ENCODE data around the gene OSBP.
A peak's percentile ranks its signal among the peaks of the same experiment; 100 is the strongest.
"Not testable (repeated sequence)": the region's sequence is repeated elsewhere in the genome, so short reads cannot be mapped to it uniquely, and the experiment has no call there.

The OSBP gene, protein sequence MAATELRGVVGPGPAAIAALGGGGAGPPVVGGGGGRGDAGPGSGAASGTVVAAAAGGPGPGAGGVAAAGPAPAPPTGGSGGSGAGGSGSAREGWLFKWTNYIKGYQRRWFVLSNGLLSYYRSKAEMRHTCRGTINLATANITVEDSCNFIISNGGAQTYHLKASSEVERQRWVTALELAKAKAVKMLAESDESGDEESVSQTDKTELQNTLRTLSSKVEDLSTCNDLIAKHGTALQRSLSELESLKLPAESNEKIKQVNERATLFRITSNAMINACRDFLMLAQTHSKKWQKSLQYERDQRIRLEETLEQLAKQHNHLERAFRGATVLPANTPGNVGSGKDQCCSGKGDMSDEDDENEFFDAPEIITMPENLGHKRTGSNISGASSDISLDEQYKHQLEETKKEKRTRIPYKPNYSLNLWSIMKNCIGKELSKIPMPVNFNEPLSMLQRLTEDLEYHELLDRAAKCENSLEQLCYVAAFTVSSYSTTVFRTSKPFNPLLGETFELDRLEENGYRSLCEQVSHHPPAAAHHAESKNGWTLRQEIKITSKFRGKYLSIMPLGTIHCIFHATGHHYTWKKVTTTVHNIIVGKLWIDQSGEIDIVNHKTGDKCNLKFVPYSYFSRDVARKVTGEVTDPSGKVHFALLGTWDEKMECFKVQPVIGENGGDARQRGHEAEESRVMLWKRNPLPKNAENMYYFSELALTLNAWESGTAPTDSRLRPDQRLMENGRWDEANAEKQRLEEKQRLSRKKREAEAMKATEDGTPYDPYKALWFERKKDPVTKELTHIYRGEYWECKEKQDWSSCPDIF

DNA sequence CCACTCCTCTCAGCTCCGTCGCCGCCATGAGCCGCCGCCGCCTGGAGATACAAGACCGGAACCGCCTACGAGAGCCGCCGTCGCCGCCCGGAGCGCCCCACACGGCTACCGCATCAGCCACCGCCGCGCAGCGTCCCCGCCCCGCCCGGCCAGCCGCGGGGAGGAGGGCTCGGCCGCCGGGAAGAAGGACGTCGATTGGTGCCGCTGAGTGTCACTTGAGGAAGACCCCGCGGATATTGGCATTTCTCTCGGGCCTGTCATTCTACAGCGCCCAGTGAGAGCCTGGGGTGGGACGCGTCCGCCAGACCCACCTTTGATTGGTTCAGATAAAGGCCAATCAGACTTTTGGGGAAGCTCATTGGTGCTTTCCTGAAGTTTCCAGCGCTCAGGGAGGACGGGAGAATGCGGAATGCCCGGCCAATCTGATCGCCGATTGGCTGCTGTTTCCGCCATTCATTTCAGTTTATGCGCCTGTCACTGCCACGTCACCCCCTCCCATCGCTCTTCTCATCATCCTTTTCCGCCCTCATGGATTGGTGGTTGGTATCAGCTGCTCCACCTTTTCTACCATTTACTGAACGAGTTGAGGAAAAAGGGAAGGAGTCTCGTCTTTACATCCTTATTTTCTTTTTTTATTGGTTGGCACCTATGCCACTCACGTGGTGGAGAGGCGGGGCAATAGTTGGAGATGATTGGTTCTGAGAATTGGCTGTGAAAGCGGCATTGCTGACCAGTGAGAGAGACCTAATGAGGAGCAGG lies at the start of gene OSBP:
TSS of gene OSBP (minus strand) at position 138 of the 759 bp plus-strand sequence. CDS start at position 28, 110 bp downstream.
- peak; percentile 100 for DNase-seq

DNA sequence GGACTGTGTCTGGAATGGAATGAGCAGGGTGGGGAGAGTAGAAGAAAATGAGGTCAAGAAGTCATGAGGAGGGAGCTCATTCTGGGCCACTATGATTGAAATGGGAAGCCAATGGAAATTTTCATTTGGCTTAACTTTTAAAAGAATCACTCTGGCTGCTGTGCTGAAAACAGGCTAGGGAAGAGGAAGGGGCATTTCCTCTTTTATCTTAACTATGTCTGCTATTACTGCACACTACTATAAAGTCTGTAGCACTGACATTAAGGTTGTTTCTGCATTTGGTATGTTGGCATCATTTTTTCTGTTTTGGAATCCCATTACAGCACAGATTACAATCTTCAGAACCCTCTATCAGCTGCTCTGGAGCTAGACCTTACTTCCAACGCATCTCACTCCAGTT lies 45.0 kb upstream of the OSBP start:
- DNase-seq, result no peak

DNA sequence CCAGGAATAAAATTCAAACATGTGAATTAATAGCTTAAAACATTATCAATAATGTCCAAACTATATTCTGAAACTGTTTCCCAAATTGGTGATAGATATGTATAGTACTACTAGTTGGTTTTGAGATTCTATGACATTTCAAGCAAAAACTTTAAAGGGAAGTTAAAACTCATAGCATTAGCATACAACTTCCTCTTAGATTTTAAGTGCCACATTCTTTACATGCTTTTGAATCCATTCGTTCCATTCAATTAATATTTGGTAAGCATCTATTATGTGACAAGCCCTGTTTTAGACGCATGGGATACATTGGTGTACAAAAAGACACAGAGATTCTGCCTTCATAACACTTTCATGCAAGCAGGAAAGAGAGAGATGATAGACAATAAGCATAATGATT lies 44.4 kb upstream of the OSBP start:
- DNase-seq, result no peak

DNA sequence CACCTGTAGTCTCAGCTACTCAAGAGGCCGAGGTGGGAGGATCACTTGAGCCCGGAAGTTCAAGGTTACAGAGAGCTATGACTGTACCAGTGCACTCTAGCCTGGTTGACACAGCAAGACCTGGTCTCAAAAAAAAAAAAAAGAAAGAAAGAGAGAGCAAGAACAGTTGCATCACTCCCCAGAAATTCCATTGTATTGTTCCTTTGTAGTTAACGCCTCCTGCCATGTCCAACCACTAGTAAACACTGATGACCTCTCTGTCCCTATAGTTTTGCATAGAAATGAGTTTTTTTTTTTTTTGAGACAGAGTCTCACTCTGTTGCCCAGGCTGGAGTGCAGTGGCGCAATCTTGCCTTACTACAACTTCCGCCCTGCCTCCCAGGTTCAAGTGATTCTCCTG lies 42.5 kb upstream of the OSBP start:
- no peak for DNase-seq

DNA sequence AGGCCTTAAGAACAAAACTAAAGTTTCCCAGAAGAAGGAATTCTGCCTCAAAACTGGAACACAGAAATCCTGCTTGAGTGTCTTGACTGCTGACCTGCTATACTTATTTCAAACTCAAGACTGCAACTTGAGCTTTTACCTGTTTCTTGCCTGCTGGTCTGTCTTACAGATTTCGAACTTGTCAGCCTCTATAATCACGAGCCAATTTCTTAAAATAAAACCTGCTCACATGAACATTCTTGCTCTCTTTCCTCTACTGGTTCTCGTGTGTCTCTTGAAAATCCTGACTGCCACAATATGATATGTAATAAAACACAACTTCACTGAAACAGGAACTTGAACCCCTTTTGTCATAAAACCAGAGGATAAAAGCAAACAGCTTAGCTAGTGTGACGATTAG lies 39.3 kb upstream of the OSBP start:
- DNase-seq, result no peak

DNA sequence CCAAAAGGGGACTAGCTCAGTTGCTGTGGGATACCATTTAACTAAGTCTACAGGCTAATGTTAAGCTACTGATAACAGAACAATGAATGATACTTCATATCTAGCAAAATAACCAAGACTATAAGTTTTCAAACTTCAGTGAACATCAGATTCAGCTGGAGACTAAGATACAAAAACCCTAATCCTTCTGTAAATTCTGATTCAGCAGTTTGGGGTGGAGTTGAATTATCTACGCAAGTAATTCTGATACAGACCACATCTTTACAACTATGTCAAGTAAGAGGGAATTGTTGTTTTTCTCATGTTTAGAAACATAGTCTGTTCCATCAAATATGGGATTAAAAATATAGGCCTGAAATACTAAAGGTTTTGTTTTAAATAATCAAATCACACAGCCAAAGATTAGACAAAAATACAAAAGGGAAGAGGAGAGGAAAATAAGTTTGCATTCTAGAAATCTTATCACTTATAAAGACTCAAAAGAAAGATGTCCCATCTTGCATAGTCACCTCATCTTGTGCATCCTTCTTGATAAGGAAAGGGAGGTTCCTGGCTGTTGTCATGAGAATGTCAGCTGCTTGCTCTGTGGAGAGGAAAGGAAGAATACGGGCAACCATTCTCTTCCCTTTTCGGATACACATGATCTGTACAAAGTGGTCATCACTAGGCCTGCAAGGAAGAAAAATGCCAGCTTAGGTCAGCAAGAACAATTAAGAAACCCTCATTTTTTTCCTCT lies 31.8 kb upstream of the OSBP start:
- DNase-seq, result no peak

DNA sequence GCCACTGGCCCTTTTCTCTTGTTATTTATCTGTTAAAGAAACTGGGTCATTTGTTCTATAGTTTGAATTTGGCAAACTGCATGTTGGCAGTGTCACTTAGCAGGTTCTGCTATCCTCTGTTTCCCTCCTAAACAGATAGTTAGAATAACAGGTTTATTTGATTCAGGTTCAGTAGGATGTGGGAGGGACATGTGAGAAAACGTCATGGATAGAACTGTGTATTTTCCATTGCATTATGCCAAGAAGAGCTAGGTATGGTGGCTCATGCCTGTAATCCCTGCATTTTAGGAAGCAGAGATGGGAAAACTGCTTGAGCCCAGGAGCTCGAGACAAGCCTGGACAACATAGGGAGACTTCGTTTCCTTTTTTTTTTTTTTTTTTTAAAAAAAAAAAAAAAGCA lies 29.0 kb upstream of the OSBP start:
- DNase-seq, result no peak

DNA sequence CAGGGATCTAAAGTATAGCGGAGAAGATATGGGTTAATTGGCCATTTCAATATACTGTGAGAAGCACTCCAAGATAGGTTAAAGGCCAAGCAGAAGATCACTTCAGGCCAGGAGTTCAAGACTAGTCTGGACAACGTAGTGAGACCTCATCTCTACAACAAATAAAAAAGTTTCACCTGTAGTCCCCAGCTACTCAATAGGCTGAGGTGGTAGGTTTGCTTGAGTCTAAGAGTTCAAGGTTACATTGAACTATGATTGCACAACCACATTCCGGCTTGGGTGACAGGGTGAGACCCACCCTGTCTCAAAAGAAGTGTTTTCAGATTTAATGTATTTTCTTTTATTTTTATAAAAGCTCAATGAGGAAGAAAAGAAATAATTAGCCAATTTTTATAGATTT lies 27.8 kb upstream of the OSBP start:
- DNase-seq, result no peak

DNA sequence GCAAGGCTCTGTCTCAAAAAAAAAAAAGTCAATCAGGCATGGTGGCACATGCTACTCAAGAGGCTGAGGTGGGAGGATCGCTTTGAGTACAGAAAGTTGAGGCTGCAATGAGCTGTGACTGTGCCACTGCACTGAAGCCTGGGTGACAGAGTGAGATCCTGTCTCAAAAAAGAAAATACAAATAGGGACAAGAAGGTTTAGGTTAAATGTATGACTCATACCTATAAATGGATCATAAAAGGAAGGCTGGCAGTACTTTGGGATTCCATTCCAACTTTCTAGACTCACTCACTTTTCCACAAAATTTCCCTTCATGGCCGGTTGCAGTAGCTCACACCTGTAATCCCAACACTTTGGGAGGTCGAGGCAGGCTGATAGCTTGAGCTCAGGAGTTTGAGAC lies 25.6 kb upstream of the OSBP start:
- DNase-seq, result no peak

DNA sequence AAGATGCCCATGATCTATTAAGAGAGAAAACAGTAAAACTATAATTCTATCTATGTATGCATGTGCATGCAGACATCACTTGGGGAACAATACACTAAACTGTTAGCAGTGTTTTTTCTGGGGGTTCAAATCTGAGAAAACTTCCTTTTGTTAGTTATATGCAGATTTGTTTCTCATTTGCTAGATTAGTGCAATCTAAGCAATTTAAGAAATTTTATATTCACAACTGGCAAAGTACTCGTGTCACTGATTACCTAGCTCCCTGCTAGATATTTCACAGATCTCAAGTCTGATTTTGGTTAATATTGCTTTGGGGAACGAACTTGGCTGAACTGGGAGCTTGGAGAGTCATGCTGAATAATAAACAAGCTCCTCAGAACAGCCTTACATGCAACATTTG lies 14.9 kb upstream of the OSBP start:
- DNase-seq, result no peak

DNA sequence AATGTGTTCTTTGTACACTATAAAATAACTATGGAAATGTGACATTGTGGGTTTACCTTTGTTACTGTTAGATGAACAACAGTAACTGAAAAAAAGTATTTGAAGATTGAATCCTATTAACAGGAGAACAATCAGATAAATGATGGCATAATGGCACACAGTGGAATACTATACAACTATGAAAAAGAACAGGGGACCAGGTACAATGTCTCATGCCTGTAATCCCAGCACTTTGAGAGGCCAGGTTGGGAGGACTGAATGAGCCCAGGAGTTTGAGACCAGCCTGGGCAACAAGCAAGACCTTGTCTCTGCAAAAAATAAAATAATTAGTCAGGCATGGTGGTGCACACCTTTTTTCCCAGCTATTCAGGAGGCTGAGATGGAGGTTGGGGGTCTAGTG lies 14.4 kb upstream of the OSBP start:
- no peak for DNase-seq

DNA sequence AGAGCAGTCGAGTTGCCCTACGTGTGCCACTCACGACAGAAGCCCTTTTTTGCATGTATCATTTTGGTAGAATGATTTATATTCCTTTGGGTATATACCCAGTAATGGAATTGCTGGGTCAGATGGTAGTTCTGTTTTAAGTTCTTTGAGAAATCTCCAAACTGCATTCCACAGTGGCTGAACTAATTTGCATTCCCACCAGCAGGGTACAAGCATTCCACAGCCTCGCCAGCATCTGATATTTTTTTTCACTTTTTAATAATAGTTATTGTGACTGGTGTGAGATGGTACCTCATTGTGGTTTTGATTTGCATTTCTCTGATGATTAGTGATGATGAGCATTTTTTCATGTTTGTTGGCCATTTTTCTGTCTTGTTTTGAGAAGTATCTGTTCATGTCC lies 11.4 kb upstream of the OSBP start:
- DNase-seq, result not testable (repeated sequence)

DNA sequence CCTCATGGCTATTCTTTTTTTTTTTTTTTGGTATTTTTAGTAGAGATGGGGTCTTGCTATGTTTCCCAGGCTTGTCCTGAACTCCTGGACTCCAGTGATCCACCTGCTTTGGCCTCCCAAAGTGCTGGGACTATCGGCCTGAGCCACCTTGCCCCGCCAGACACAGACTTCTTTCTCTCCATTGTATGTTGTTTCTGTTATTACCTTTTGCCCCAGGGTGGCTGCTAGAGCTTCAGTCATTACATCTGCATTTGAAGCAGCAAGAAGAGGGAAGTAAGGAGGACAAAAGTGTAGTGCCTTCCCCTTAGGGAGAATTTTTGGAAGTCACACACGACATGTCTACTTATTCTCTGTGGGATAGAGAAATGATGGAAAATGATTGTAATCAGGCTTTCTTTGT lies 10.1 kb upstream of the OSBP start:
- no peak for DNase-seq

DNA sequence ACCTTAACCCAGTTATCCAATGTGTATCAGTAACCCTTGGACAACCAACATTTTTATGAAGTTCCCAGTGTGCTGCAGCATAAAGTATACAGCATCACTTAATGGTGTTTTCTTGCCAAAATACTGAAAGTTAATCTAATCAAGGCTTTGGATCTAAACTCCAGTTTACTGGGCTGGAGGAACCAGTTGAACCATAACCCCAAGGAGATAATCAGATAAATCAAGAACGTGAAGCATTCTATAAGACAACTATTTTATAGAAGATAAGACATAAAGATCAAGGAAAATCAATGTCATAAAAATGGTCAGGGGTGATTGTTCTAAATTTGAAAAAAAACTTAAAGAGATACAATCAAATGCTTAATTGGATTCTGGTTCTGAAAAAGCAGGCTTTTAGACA lies 2.3 kb upstream of the OSBP start:
- no peak for DNase-seq

DNA sequence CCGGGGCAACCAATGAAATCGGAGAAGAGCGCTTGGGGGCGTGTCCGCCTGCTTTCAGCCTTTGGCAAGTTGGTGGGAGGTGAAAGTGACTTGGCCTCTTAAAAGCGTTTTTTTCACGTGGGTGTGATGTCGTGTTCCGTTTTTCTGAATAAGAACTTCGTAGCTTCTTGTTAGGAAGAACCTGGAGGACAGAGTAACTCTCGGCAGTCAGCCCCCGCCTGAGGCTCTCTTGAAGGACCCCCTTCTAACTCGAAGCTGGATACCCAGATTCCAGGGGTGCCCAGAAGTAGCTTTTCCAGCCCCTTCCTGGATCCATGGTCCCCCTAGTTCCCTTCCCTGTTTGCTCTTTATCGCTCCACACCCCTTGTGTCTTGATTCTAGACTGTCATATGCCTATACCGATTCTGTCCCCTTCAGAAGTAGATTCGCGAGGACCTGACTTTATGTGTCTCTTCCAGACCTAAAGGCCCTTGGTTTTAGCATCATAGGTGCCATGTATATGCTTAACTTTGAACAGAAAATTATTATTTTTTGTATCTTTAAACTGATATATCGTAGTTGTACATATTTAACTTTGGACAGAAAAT lies 915 bp upstream of the OSBP start:
- no peak for DNase-seq

DNA sequence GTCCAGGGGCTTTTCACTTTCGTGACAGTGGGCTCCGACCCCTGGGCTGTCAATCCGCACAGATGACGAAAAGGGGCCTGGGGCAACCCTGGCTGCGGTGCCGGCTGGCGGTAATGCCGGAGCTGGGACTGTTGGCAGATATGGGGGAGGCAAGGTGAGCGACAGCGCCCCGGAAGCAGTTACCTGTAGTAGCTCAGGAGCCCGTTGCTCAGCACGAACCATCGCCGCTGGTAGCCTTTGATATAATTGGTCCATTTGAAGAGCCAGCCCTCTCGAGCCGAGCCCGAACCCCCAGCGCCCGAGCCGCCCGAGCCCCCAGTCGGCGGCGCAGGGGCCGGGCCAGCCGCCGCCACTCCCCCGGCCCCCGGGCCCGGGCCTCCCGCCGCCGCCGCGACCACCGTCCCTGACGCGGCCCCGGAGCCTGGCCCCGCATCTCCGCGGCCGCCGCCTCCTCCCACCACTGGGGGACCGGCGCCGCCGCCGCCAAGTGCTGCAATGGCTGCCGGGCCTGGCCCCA lies 396 bp downstream of the OSBP start:
- peak; percentile 82 for DNase-seq

DNA sequence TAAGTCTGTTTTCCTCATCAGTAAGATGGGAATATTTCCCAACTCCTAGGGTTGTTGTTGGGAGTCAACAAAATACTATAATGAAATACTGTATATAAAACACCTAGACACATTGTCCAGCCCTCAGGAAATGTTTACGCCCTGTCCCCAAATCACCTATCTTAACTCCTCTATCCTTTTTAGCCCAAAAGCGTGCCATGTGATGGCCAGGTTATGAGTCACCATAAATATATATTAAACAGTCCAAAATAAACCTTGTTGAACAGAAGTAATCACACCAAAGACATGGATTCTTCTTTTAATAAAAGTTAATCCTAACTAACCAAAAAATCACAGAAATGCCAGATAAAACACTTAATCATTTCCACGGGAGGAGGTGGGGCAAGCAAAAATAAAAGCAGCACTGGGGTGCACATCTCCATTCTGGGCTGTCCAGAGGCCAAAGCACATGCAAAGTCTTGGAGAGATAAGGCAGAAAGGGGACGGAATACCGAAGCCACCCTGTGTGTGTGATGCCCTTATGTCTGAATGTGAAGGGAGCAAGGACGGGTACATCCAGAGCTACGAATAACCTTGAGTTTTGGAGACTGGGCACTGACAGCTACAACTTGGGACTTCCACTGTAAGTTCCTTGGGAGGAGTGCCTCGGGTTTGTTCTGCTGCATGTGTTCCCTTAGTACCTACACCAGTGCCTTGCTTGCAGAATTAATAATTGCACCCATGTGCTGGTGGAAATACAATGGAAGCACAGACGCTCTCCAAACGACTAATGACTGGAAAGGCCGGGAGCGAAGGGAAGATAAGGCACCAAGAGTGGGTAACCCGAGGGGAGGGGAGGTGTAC lies 1.1 kb downstream of the OSBP start:
- DNase-seq, result no peak

DNA sequence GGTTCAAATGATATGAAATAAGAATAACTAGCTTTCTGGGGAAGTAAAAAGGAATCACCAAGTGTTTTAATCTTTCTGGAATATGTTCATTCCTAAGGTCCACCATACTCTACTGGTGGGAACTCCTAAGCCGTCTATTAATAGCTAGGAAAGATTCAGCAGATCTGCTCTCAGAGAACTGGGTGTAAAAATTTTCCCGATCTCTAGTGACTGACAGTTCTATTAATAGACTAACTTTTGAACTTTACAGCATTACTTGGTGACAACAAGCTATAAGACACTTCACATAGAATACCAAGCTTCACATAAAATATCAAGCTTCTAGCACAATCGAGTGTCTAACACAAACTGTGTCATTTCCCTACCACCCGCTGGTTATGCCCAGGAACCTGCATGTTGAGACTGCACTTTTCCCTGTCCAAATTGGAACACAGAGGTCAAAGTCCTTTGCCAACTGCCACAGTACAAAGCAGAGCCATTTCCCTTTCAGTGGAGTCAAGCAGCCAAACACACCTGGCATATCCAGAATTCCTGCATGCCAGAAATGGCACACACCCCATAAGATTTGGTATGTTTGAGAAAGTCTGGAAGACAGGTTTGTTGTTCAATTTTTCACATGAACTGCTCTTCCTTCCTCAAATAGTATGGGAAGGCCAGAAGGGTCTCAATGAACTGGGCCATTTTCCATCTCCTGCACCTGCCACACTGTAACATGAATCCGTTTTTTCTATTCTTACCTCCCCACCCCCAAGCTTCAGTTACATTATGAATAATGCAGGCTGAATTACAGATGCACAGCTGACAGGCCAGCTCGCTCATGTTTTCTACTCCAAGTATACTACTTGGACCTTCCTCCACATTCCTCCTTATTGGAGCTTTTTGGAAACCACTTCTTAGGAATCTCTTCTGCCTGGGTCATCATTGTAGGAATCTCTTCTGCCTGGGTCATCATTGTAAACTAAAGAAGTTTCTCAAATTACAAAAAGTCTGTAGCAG lies 3.7 kb downstream of the OSBP start:
- peak; percentile 78 for DNase-seq

DNA sequence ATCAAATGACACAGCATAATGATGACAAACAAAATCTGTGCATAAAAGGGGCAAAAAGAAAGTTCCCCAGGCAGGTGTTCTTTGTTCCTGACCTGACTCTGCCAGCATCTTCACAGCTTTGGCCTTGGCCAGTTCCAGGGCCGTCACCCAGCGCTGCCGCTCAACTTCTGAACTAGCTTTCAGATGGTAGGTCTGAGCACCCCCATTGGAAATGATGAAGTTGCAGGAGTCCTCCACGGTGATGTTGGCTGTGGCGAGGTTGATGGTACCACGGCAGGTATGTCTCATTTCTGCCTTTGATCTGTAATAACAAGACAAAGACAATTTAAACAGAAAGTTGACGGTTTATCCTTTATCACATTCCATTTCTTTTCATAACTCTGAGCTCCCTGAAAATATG lies 5.3 kb downstream of the OSBP start:
- no peak for DNase-seq
